ENCODE data around the gene JAKMIP3.
"Not testable (repeated sequence)": the region's sequence is repeated elsewhere in the genome, so short reads cannot be mapped to it uniquely, and the experiment has no call there.

DNA sequence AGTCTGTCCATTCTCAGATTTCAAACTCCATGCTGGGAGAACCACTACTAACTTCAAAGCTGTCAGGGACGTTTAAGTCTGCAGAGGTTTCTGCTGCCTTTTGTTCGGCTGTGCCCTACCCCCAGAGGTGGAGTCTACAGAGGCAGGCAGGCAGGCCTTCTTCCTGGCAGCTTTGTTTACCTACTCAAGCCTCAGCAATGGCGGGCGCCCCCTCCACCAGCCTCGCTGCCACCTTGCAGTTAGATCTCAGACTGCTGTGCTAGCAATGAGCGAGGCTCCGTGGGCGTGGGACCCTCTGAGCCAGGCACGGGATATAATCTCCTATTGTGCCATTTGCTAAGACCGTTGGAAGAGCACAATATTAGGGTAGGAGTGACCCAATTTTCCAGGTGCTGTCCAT, 27.5 kb downstream of the JAKMIP3 start:
- TF ChIP-seq, protein P1, sequence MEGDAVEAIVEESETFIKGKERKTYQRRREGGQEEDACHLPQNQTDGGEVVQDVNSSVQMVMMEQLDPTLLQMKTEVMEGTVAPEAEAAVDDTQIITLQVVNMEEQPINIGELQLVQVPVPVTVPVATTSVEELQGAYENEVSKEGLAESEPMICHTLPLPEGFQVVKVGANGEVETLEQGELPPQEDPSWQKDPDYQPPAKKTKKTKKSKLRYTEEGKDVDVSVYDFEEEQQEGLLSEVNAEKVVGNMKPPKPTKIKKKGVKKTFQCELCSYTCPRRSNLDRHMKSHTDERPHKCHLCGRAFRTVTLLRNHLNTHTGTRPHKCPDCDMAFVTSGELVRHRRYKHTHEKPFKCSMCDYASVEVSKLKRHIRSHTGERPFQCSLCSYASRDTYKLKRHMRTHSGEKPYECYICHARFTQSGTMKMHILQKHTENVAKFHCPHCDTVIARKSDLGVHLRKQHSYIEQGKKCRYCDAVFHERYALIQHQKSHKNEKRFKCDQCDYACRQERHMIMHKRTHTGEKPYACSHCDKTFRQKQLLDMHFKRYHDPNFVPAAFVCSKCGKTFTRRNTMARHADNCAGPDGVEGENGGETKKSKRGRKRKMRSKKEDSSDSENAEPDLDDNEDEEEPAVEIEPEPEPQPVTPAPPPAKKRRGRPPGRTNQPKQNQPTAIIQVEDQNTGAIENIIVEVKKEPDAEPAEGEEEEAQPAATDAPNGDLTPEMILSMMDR (IDR thresholded peaks at IDR 0.05) = not testable (repeated sequence)
- not testable (repeated sequence) for TF ChIP-seq EP300 (IDR thresholded peaks at IDR 0.05)
